Tibial nerve (tissue), 4 donors: ENCODE results near the gene HOXD9.

Source experiments
- CTCF ChIP-seq, 5 experiments: fragments of 200-600 bp in 3 of 5; fragments of 450-650 bp in 2 of 5; sonication (generic) in 3 of 5; IDR thresholded peaks; one replicate each; pipeline ENCODE4 v1.5.1; 2016 to 2019; ENCODE audit warnings: antibody characterized with exemption in 5 of 5, mild to moderate bottlenecking in 3 of 5, moderate library complexity in 2 of 5
- EP300 ChIP-seq, 2 donors: sonication (generic); formaldehyde crosslinking; IDR thresholded peaks; one replicate each; pipeline ENCODE4 v1.6.1; 2017; ENCODE audit warnings: antibody characterized with exemption in 2 of 2, mild to moderate bottlenecking in 1 of 2

GRCh38 chr2:176088937-176089842 is 33.3 kb upstream of the HOXD9 start:
- TF ChIP-seq EP300 (IDR thresholded peaks at IDR 0.05) = no peak
- TF ChIP-seq CTCF (IDR thresholded peaks at IDR 0.05) = no peak
